Measurements from ENCODE around the gene CERS6. TPM values are rescaled to one million over a fixed set of nuclear protein-coding genes. Genes with fewer than 3 reads are reported as not detected.
A peak's percentile ranks its signal among the peaks of the same experiment; 100 is the strongest.

Gene CERS6
- total and polyA plus RNA-seq, 4 donors, result 4.2 to 20.4 (median 10.1) TPM

DNA sequence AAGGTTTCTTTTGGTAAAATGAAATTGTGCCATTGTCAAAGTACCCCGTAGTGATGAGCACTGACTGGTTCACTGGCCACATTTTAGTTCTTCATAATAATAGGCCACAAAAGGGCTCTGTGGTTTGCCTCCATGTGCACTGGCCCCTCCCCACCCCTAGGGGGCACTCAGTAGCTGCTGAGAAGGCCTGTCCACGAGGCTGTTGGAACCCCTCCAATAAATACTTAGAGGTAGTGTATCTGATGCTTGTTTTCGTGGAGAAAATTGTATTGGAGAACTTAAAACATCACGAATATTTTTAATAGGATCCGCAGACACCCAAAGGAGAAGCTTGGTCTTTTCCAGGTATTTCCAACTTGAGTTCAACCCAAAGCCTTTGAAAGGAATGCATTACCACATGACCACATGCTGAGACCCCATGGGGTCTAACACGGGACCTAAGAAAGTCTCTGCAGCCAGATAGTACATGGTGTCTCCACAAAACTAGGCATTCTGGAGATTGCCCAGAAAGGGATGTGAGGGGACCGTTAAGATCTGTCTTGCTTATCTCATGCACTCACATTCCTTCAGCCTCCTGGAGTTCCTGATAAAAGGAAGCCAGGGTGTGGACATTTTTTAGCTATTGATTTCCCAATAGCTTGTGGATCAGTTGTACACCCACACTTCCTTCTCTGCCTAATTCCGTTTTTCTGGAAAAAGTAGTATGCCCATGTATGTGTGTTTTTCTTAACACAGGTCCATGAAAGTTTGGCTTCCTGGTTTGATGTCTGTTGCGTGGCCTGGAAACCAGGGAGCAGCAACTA is 317.8 kb downstream of the CERS6 start:
- peak; percentile 97 to 98 for TF ChIP-seq RAD21 (IDR thresholded peaks at IDR 0.05)
- TF ChIP-seq, protein P1, sequence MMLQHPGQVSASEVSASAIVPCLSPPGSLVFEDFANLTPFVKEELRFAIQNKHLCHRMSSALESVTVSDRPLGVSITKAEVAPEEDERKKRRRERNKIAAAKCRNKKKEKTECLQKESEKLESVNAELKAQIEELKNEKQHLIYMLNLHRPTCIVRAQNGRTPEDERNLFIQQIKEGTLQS (IDR thresholded peaks at IDR 0.05), result no peak
- TF ChIP-seq, protein P2, sequence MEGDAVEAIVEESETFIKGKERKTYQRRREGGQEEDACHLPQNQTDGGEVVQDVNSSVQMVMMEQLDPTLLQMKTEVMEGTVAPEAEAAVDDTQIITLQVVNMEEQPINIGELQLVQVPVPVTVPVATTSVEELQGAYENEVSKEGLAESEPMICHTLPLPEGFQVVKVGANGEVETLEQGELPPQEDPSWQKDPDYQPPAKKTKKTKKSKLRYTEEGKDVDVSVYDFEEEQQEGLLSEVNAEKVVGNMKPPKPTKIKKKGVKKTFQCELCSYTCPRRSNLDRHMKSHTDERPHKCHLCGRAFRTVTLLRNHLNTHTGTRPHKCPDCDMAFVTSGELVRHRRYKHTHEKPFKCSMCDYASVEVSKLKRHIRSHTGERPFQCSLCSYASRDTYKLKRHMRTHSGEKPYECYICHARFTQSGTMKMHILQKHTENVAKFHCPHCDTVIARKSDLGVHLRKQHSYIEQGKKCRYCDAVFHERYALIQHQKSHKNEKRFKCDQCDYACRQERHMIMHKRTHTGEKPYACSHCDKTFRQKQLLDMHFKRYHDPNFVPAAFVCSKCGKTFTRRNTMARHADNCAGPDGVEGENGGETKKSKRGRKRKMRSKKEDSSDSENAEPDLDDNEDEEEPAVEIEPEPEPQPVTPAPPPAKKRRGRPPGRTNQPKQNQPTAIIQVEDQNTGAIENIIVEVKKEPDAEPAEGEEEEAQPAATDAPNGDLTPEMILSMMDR (IDR thresholded peaks at IDR 0.05; ENCODE audit: low read depth, low read length, missing input control), result peak; percentile 94
- peak; percentile 70 for TF ChIP-seq NR2F2 (IDR thresholded peaks at IDR 0.05)
- TF ChIP-seq, protein P3, sequence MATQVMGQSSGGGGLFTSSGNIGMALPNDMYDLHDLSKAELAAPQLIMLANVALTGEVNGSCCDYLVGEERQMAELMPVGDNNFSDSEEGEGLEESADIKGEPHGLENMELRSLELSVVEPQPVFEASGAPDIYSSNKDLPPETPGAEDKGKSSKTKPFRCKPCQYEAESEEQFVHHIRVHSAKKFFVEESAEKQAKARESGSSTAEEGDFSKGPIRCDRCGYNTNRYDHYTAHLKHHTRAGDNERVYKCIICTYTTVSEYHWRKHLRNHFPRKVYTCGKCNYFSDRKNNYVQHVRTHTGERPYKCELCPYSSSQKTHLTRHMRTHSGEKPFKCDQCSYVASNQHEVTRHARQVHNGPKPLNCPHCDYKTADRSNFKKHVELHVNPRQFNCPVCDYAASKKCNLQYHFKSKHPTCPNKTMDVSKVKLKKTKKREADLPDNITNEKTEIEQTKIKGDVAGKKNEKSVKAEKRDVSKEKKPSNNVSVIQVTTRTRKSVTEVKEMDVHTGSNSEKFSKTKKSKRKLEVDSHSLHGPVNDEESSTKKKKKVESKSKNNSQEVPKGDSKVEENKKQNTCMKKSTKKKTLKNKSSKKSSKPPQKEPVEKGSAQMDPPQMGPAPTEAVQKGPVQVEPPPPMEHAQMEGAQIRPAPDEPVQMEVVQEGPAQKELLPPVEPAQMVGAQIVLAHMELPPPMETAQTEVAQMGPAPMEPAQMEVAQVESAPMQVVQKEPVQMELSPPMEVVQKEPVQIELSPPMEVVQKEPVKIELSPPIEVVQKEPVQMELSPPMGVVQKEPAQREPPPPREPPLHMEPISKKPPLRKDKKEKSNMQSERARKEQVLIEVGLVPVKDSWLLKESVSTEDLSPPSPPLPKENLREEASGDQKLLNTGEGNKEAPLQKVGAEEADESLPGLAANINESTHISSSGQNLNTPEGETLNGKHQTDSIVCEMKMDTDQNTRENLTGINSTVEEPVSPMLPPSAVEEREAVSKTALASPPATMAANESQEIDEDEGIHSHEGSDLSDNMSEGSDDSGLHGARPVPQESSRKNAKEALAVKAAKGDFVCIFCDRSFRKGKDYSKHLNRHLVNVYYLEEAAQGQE (IDR thresholded peaks at IDR 0.05), result no peak
- peak; percentile 22 for TF ChIP-seq SP1 (IDR thresholded peaks at IDR 0.05)
- TF ChIP-seq HNF4G (IDR thresholded peaks at IDR 0.05), result no peak
- TF ChIP-seq FOXA2 (IDR thresholded peaks at IDR 0.05), result no peak
- peak; percentile 4 to 19 for TF ChIP-seq RXRA (IDR thresholded peaks at IDR 0.05)
- TF ChIP-seq, protein P4, sequence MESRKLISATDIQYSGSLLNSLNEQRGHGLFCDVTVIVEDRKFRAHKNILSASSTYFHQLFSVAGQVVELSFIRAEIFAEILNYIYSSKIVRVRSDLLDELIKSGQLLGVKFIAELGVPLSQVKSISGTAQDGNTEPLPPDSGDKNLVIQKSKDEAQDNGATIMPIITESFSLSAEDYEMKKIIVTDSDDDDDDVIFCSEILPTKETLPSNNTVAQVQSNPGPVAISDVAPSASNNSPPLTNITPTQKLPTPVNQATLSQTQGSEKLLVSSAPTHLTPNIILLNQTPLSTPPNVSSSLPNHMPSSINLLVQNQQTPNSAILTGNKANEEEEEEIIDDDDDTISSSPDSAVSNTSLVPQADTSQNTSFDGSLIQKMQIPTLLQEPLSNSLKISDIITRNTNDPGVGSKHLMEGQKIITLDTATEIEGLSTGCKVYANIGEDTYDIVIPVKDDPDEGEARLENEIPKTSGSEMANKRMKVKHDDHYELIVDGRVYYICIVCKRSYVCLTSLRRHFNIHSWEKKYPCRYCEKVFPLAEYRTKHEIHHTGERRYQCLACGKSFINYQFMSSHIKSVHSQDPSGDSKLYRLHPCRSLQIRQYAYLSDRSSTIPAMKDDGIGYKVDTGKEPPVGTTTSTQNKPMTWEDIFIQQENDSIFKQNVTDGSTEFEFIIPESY (IDR thresholded peaks at IDR 0.05), result no peak
- TF ChIP-seq JUND (IDR thresholded peaks at IDR 0.05), result no peak
- TF ChIP-seq, protein P5, sequence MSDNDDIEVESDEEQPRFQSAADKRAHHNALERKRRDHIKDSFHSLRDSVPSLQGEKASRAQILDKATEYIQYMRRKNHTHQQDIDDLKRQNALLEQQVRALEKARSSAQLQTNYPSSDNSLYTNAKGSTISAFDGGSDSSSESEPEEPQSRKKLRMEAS (IDR thresholded peaks at IDR 0.05), result peak; percentile 90
- TF ChIP-seq YY1 (IDR thresholded peaks at IDR 0.05), result no peak
- TF ChIP-seq FOXA1 (IDR thresholded peaks at IDR 0.05), result no peak
- TF ChIP-seq HNF4A (conservative IDR thresholded peaks at IDR 0.05), result peak; percentile 20 to 29
- TF ChIP-seq TAF1 (conservative IDR thresholded peaks at IDR 0.05), result no peak
- no peaks in the 10 kb centered on the region for H3K9me3 ChIP-seq (ENCODE audit: control insufficient read depth in 4 of 4, low read length in 3 of 4)
- H3K36me3 ChIP-seq (ENCODE audit: control insufficient read depth in 4 of 4, insufficient read depth in 3 of 4, low read depth in 1 of 4, low read length in 3 of 4), result peaks cover 0 to 7% (median 0%) of the 10 kb centered on the region in 4 donors
- no peak overlapping the region for H3K9ac ChIP-seq (ENCODE audit: low read depth in 1 of 2, low read length in 2 of 2)
- H3K27me3 ChIP-seq (ENCODE audit: control insufficient read depth in 4 of 4, insufficient read depth in 4 of 4, low read length in 3 of 4), result no peaks in the 10 kb centered on the region
- H3K4me3 ChIP-seq (ENCODE audit: low read depth in 1 of 3, low read length in 3 of 3), result no peak overlapping the region
- WGBS, result 45% methylated on average over 9 of the region's 9 CpGs
- no peak overlapping the region for H3K27ac ChIP-seq (ENCODE audit: low read depth in 1 of 2, low read length in 2 of 2)
- peaks cover 0 to 4% (median 2%) of the 10 kb centered on the region in 4 donors for H3K4me1 ChIP-seq (ENCODE audit: control insufficient read depth in 4 of 4, insufficient read depth in 4 of 4, low read length in 3 of 4)
- DNase-seq (ENCODE audit: low spot score), result peak; percentile 80

All from liver (tissue), 9 donors.